ENCODE measurements around the gene PAQR6. TPM values are rescaled to one million over a fixed set of nuclear protein-coding genes. Genes with fewer than 3 reads are reported as not detected.

The PAQR6 gene
- total RNA-seq, 1 donor from 2014 or later: 5.0 TPM

GRCh38 chr1:156195853-156196252, 52.0 kb downstream of the PAQR6 start:
- H3K36me3 Mint-ChIP-seq (ENCODE audit: low read depth): peaks cover 50% of the 10 kb centered on the region
- peaks cover 75% of the 10 kb centered on the region for H3K4me1 Mint-ChIP-seq (ENCODE audit: low read depth)
- H3K27ac Mint-ChIP-seq: peak overlapping the region; percentile 84
- intact Hi-C loops (cut with micrococcal nuclease): loop anchor here (5.0 to 10.0 kb wide), 3 partner anchors 306 to 549 kb away; partner anchors contain the start of genes GON4L, MEF2D, MRPL24 and SYT11
- H3K9me3 Mint-ChIP-seq: no peaks in the 10 kb centered on the region
- H3K27me3 Mint-ChIP-seq (ENCODE audit: insufficient read depth): no peaks in the 10 kb centered on the region
- H3K4me3 Mint-ChIP-seq: peak overlapping the region; percentile 94
- no peak for DNase-seq (ENCODE audit: low spot score)

DNA sequence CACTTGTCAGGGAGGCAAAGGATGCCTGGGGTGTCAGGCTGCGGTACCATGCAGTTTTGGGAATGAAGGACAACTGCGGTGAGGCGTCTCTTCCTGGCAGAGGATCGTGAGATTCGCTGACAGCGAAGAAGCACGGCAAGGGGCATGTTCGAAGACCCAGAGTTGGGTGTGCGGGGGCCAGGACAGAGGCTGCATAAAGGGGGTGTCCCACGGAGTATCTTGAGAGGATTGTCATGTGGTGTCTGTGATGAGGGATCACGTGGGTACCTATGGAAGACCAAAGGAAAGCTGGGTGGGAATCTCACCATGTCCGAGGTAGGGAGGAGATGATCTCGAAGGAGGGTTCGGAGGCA, 53.6 kb downstream of the PAQR6 start:
- no peaks in the 10 kb centered on the region for H3K27me3 Mint-ChIP-seq (ENCODE audit: insufficient read depth)
- peak overlapping the region; percentile 94 for H3K4me3 Mint-ChIP-seq
- no peak for DNase-seq (ENCODE audit: low spot score)
- H3K4me1 Mint-ChIP-seq (ENCODE audit: low read depth): peaks cover 60% of the 10 kb centered on the region
- H3K36me3 Mint-ChIP-seq (ENCODE audit: low read depth): peaks cover 36% of the 10 kb centered on the region
- intact Hi-C loops (cut with micrococcal nuclease): loop anchor here (1.0 to 10.0 kb wide), 4 partner anchors 19 to 551 kb away; partner anchors contain the start of genes GON4L, LAMTOR2, MRPL24 and PMF1
- peaks cover 2% of the 10 kb centered on the region for H3K9me3 Mint-ChIP-seq
- peak overlapping the region; percentile 87 for H3K27ac Mint-ChIP-seq

DNA sequence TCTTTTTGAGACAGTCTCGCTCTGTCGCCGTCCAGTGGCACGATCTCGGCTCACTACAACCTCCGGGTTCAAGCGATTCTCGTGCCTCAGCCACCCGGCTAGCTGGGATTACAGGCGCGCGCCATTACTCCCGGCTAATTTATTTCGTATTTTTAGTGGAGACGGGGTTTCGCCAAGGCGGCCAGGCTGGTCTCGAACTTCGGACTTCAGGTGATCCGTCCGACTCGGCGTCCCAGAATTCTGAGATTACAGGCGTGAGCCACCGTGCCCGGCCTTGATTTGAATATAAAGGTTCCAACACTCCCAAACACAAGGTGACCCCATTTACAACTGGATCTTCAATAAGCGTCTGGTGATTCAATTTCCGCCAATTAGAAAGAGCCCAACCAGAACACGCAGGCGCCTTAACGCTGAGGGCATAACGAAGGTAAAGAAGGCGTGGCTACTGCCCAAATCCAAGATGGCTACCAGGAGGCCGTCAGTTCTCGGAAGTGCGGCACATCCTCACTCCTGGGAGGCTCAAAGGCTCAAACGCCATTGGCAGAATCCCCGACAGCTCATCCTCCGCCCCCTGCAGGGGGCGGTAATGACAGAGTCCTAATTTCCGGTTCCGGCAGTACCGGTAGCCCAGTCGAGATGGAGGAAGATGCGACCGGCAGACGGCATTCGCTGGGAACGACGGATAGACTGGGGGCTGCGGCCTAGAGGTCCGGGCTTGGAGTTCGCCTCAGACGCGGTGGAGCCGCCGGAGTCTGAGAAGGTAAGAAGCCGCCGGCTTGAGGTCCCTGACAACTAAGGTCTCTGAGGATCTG, 54.2 kb downstream of the PAQR6 start, which contains the start of gene SLC25A44:
TSS of gene SLC25A44 (plus strand) at position 617 of the 812 bp plus-strand sequence. CDS start 5,744 bp downstream, outside the sequence.
- intact Hi-C loops (cut with micrococcal nuclease): loop anchor here (1.0 to 10.0 kb wide), 9 partner anchors 20 to 551 kb away; partner anchors contain the start of genes CCT3, GON4L, LAMTOR2 and MRPL24
- peaks cover 32% of the 10 kb centered on the region for H3K36me3 Mint-ChIP-seq (ENCODE audit: low read depth)
- peak; percentile 97 for DNase-seq (ENCODE audit: low spot score)
- peaks cover 6% of the 10 kb centered on the region for H3K9me3 Mint-ChIP-seq
- peak within 1 kb of the TSS; percentile 94 for H3K4me3 Mint-ChIP-seq
- H3K4me1 Mint-ChIP-seq (ENCODE audit: low read depth): peaks cover 54% of the 10 kb centered on the region
- peak within 1 kb of the TSS; percentile 87 for H3K27ac Mint-ChIP-seq
- H3K27me3 Mint-ChIP-seq (ENCODE audit: insufficient read depth): no peaks in the 10 kb centered on the region

Other genes with a start within 250 kb of the PAQR6 start
- 195 TPM in 2 replicates for gene SSR2, start 227.1 kb downstream of the PAQR6 start, total RNA-seq
- 59.5 and 64.5 TPM in 2 replicates for gene UBQLN4, start 194.3 kb downstream of the PAQR6 start, total RNA-seq
- 66.8 and 67.1 TPM in 2 replicates for gene LAMTOR2, start 193.3 kb downstream of the PAQR6 start, total RNA-seq
- gene RAB25, start 186.9 kb downstream of the PAQR6 start, total RNA-seq: 0.18 TPM in 1 of 2 replicates, not detected in the other
- 0.27 and 0.41 TPM in 2 replicates for gene MEX3A, start 165.6 kb downstream of the PAQR6 start, total RNA-seq
- gene LMNA, start 133.3 kb downstream of the PAQR6 start, total RNA-seq: 80.1 and 84.1 TPM in 2 replicates
- gene SEMA4A, start 94.5 kb downstream of the PAQR6 start, total RNA-seq: 8.8 and 9.0 TPM in 2 replicates
- gene SLC25A44, start 54.0 kb downstream of the PAQR6 start, total RNA-seq: 67.6 and 79.3 TPM in 2 replicates
- 105 and 111 TPM in 2 replicates for gene PMF1, start 35.0 kb downstream of the PAQR6 start, total RNA-seq
- 1.8 and 2.5 TPM in 2 replicates for gene BGLAP, start 5.9 kb downstream of the PAQR6 start, total RNA-seq
- 95.6 TPM in 2 replicates for gene SMG5, start 34.8 kb upstream of the PAQR6 start, total RNA-seq
- 8.9 and 9.6 TPM in 2 replicates for gene TMEM79, start 36.3 kb upstream of the PAQR6 start, total RNA-seq
- gene GLMP, start 47.6 kb upstream of the PAQR6 start, total RNA-seq: 17.2 and 20.3 TPM in 2 replicates
- gene VHLL, start 51.3 kb upstream of the PAQR6 start, total RNA-seq: 0.56 TPM in 1 of 2 replicates, not detected in the other
- 567 and 570 TPM in 2 replicates for gene CCT3, start 90.2 kb upstream of the PAQR6 start, total RNA-seq
- gene TSACC, start 90.5 kb upstream of the PAQR6 start, total RNA-seq: 0.81 TPM in 1 of 2 replicates, not detected in the other
- not detected in 2 replicates for gene RHBG, start 121.2 kb upstream of the PAQR6 start, total RNA-seq

All from activated T-helper 1 cell treated with anti-CD3 and anti-CD28 coated beads, Interleukin-12 subunit alpha, Interleukin-12 subunit beta, Interleukin-2, Interleukin-4 antibody, amounts not matched to agents 30 ng/mL and 10 ng/mL and 1 ng/mL, durations not matched to agents 14 hours and 24 hours and 36 hours (primary cell).